ENCODE measurements around the gene LPIN3.

The LPIN3 gene

DNA sequence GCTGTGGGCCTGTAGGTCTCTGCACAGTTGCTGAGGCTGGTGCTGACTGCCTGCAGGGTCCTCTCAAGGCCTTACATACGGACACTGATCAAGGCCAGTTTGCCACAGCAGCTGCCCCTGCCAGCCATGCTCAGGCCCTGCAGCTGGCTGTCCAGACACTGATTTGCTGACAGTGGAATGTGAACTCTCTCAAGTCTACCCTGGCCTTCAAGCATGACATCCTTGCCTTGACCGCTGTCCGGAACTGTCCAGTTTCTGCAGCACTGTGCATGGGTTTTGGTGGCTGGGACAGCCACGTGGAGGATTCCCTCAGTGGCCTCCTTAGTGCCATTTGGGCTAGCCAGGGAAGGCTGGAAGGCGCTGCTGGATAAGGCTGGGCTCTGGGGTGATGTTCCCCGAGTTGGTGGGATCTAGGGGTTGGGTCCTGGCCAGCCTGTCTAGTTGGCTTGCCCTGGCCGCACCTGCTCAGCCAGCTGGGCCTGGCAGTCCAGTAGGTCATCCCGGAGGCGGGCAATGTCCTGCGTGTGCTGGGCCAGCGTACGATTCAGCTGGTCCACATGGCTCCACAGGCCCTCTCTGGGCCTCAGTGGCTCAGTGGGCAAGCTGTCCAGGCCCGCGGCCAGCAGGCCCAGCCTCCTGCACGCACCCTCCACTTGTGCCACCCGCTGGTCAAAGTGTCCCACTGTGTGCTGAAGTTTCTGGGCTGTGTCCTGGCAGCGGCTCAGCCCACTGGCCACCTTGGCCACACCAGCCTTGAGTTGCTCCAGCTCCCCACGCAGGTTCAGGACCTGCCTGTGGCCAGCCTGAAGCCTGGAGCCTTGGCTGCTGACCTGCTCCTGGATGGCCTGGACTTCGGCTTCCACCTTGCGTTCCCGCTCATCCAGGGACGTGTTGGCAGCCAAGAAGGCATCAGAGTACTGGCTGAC is 20.5 kb downstream of the LPIN3 start:
- TF ChIP-seq CTCF (IDR thresholded peaks at IDR 0.05; ENCODE audit: low read depth, low read length) = no peak
- no peak for DNase-seq (ENCODE audit: low read depth in 2 of 2)
- H3K4me3 ChIP-seq (replicated peaks in 1 of 2; ENCODE audit: low read depth in 2 of 2, low read length in 2 of 2) = no peak overlapping the region

- no peak for TF ChIP-seq CTCF (IDR thresholded peaks at IDR 0.05; ENCODE audit: low read depth, low read length)
- DNase-seq (ENCODE audit: low read depth in 2 of 2) = no peak
- no peak overlapping the region for H3K4me3 ChIP-seq (replicated peaks in 1 of 2; ENCODE audit: low read depth in 2 of 2, low read length in 2 of 2)
Measured at GRCh38 chr20:41361757-41362747, 21.4 kb downstream of the LPIN3 start.

DNA sequence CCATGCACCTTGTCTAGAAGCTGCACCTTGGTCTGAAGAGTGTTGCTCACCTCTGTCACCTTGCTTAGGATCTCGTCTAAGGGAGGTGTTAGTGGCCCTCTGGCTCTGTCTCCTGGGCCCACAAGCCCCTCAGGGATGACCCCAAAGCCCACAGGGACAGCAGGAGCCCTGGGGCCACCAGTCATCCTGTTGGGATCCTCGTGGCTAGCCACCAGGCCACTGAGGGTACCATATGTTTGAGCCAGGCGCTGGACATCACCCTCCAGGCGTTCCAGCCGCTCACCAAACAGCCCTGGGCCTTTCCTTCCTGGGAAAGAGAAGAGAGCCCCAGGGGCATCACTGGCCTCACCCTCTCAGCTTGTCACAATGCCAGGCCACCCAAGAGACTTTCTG is 22.1 kb downstream of the LPIN3 start:
- H3K4me3 ChIP-seq (replicated peaks in 1 of 2; ENCODE audit: low read depth in 2 of 2, low read length in 2 of 2) = no peak overlapping the region
- DNase-seq (ENCODE audit: low read depth in 2 of 2) = no peak
- no peak for TF ChIP-seq CTCF (IDR thresholded peaks at IDR 0.05; ENCODE audit: low read depth, low read length)

- no peak for DNase-seq (ENCODE audit: low read depth in 2 of 2)
- no peak overlapping the region for H3K4me3 ChIP-seq (replicated peaks in 1 of 2; ENCODE audit: low read depth in 2 of 2, low read length in 2 of 2)
- no peak for TF ChIP-seq CTCF (IDR thresholded peaks at IDR 0.05; ENCODE audit: low read depth, low read length)
Measured at GRCh38 chr20:41363601-41364000, 23.0 kb downstream of the LPIN3 start.

DNA sequence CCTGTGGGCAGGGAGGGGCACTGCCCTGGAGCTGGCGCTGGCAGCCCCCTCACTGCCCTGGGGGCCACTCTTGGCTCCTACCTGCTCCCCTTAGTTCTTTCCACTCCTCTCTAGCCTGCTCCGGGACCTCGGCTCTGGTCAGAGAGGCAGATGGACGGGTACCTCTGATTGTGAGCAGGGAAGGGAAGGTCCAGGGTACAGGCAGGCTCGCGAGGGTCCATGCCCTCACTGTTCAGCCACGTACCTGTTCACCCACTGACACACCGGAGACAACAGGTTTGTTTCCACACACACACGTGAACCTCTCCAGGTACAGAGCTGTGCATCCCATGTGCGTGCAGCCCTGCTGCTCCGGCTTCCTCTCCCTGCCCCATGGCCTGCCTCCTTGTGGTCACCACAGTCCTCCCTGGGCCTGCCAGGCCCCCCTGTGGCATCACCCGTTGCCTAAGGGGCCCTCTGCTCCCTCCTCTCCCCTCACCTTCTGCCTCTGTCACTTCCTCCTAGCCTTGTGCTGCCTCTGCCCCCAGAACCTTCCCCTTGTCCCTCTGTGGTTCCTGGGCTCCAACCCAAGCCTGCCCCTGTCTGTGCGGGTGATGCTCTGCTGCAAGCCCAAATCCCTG is 23.7 kb downstream of the LPIN3 start:
- DNase-seq (ENCODE audit: low read depth in 2 of 2) = no peak
- H3K4me3 ChIP-seq (replicated peaks in 1 of 2; ENCODE audit: low read depth in 2 of 2, low read length in 2 of 2) = no peak overlapping the region
- TF ChIP-seq CTCF (IDR thresholded peaks at IDR 0.05; ENCODE audit: low read depth, low read length) = peak; percentile 9

GRCh38 chr20:41364967-41365765 is 24.5 kb downstream of the LPIN3 start:
- H3K4me3 ChIP-seq (replicated peaks in 1 of 2; ENCODE audit: low read depth in 2 of 2, low read length in 2 of 2) = no peak overlapping the region
- no peak for TF ChIP-seq CTCF (IDR thresholded peaks at IDR 0.05; ENCODE audit: low read depth, low read length)
- no peak for DNase-seq (ENCODE audit: low read depth in 2 of 2)
